SK-N-SH treated with all-trans-retinoic acid at 6 μM for 48 hours (cell line): ENCODE measurements around the gene S100A3.
"Not testable (repeated sequence)": the region's sequence is repeated elsewhere in the genome, so short reads cannot be mapped to it uniquely, and the experiment has no call there.

Experiments
- TOX ChIP-seq: fragments of 250-450 bp; sonication (Bioruptor Pico); IDR thresholded peaks from 2 replicates; pipeline ENCODE4 v1.8.0; 2021; ENCODE audit warnings: mild to moderate bottlenecking, moderate library complexity, borderline replicate concordance
- ZNF70 ChIP-seq: fragments of 450-650 bp; formaldehyde crosslinking; IDR thresholded peaks from 2 replicates; pipeline ENCODE4 v1.5.0; 2020; ENCODE audit warnings: mild to moderate bottlenecking, moderate library complexity

GRCh38 chr1:153522353-153523048 lies 26.6 kb downstream of the S100A3 start:
- not testable (repeated sequence) for TF ChIP-seq TOX; ZNF70 (CRISPR knock-in tag)
